ENCODE measurements around the gene TREX2.

DNA sequence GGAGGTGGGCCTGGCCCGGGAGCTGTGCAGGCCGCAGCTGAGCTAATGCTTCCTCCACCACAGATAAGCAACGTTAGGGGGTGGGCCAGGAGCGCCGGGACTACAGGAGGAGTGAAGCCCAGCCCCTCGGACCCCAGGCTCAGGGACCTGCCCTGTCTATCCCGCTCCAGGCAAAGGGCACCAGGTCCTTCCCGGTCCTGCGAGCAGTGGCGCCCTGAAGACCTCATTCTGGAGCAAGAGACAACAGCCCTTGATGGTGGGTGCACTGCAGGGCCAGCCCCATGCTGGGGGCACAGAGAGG is 730 bp upstream of the TREX2 start:
- TF ChIP-seq POLR2A (IDR thresholded peaks at IDR 0.05) (no peak), CTCF (IDR thresholded peaks at IDR 0.05) (no peak)

All from heart left ventricle (tissue), 13 donors.